Right ventricle myocardium superior (tissue), 1 donor: ENCODE data around the gene JRKL. TPM values are rescaled to one million over a fixed set of nuclear protein-coding genes. Genes with fewer than 3 reads are reported as not detected.

Source experiments
- ATAC-seq: fragments of 200-7000 bp; cut with Tn5 transposase; one replicate; pipeline ENCODE4 v1.9.1; 2020; ENCODE audit warnings: mild to moderate bottlenecking; ENCODE audit not compliant: poor library complexity
- DNase-seq: peaks from one replicate; pipeline ENCODE4 v3.0.0-alpha.2; 2020
- intact Hi-C: fragments of 100-400 bp; cut with DNase I; formaldehyde crosslinking; loops from one replicate; pipeline ENCODE4 v1.11.2; 2022
- long read RNA-seq: library from polyadenylated mRNA; unstranded; transcript quantifications from one replicate; pipeline ENCODE4 v2.0.0, GENCODE V29; 2021
- total RNA-seq: library from RNA; stranded (reverse); fragmentation: NEBNext Ultra II Directional; extraction: Animal tissue kit (Norgen Biotek cat#: 25700); gene quantifications from one replicate; pipeline ENCODE4 v1.2.1, GENCODE V29; 2021
- donor health status: DM: no; HTN: yes; CAD: no; lungs with severe emphysema.

Gene JRKL
- 6.5 TPM for total RNA-seq
- long read RNA-seq, partial matches to known transcripts: 0 of 14 reads
- long read RNA-seq, other reads (novel, unspliced or antisense): 12 of 14 reads

DNA sequence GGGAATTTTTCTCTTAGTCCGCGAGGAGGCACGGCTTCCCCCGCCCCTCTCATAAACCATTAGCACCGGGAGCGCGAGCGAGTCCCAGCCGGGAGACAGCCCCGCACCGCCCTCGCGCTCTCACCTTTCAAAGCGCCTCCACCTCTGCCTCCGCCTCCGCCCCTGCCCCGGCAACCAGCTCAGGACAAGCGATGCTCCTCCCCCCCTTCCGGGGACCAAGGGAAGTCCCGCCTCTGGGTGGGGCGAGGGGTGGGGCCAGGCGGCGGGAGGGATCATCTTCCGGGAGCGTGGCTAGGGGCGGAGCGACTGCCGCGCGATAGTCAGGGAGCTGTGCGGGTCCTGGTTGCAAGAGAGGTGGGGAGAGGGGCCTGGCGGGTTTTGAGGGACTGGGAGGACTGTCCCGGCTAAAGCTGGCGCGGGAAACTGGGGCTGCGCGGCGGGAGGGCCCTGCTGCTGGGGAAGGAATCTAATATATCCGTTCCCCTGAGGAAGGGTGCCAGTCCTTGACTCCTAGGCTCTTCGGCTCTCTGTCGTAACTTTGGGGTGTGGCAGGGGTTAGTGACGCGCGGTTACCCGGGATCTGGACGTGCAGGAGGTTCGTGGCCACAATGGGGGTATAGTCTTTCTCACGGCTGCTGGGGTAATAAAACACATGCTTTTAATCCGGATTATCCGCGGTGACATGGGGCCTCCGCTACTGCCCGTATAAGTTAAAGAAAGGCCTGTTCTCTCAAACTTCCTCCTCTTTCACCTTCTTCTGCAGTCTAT is at the start of gene JRKL, which contains the start of gene CCDC82:
Gene JRKL (plus strand): TSS at position 294 of the 768 bp plus-strand sequence. CDS start 637 bp downstream, outside the sequence.
Gene CCDC82 (minus strand): TSS at position 193 of the 768 bp plus-strand sequence. CDS start 5,165 bp downstream, outside the sequence.
- DNase-seq (peak; percentile 97), ATAC-seq (peak; percentile 100)
- intact Hi-C loops: loop anchor here (5.0 kb wide), 1 partner anchor 553 kb away; no protein-coding TSS in a partner anchor

DNA sequence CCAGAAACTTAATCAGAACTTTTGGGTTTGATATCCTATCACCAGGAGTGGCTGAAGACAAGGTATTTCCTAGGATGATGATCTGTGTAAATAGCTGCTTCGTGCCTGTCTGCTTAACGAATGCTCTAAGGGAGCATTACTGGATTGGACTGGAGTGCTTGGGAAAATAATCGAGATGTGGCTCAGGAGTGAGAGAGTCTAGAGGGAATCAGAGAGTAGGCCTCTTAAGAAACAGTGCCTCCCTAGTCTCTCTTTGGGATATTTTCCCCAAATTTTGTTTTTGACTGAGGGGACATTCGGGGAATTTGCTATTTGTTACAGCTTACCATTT is 49.3 kb upstream of the JRKL start:
- no peak for ATAC-seq
- intact Hi-C loops: loop anchor here (5.0 kb wide), 1 partner anchor 498 kb away; no protein-coding TSS in a partner anchor
- DNase-seq: no peak

DNA sequence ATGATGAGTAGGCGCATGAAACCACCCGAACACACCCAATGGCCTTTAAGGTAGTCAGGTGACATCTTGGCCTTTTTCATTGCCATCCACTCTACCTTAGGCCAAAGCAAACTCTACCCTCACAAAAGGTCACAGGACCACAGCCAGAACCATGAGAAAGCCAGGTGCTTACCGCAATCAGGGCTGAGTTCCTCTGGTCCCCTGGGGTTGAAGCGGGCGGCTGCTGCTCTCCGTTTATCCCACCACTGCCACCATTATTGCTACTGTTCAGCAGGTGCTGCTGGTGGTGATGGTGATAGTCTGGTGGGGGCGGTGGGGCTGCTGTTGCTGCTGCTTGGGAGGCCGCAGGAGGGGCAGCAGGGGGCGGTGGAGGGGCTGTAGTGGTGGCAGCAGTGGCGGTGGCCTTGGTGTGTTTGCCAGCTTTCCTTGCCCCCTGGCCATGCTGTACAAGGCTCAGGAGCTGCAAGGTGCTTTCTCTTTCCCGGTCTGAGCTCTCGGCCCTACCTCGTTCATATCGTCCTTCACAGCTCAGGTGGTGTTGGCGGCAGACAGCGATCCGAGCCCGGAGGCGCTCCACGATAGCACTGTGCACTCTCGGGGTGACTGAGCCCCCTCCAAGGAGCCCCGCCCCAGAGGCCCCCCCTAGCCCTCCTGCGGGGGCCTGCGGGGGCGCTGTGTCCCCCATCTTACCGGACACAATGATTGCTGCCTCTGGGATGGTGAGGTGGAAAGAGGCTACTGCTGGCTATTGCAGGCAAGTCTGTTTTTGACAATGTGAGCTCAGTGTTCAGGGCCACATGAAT is 48.4 kb upstream of the JRKL start:
- intact Hi-C loops: loop anchor here (2.0 to 5.0 kb wide), 2 partner anchors 287 to 499 kb away; no protein-coding TSS in a partner anchor
- ATAC-seq: peak; percentile 23
- DNase-seq: peak; percentile 54

DNA sequence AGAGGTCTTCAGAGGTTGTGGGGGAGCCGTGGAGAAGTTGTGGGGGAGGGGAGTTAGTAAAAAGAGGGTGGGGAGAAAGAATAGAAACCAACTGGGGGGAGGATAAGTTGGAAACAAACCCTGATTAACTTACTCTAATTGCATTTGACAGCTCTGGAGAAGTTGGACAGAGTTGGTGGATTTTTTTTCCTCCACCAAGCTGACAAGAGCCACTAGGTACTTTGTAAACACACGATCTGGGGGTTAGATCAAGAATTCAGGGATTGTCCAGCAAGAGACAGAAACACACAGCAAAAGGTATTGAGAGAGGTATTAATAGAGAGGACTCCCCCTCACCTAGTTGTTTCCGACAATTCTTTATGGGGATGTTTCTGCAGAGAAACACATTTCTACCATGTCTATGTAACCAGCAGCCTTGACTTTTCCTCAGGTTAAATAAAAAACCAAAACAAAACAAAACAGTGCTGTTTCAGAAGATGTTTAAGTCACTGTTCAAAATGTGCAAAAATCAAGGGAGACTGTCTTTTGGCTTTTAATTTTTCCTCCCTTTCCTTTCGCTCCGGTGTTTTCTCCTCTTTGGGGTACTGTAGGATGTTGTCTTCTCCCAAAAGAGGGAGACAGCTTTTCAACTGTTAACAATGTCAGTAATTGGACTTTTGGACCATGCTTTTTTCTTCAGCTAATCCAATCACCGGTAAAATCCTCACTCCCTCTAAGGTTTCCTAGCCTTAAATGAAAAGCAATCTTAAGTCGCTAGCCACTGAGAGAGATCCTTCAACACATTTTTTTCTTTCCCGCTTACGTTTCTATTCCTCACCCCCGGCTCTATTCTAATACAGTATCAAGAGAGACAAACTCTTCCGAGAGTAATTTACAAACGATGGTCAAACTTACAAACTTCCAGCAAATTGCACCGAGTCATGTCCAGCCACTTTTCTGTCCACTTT is 47.5 kb upstream of the JRKL start:
- ATAC-seq (peak; percentile 2), DNase-seq (no peak)
- intact Hi-C loops: loop anchor here (2.0 to 5.0 kb wide), 2 partner anchors 287 to 500 kb away; no protein-coding TSS in a partner anchor

DNA sequence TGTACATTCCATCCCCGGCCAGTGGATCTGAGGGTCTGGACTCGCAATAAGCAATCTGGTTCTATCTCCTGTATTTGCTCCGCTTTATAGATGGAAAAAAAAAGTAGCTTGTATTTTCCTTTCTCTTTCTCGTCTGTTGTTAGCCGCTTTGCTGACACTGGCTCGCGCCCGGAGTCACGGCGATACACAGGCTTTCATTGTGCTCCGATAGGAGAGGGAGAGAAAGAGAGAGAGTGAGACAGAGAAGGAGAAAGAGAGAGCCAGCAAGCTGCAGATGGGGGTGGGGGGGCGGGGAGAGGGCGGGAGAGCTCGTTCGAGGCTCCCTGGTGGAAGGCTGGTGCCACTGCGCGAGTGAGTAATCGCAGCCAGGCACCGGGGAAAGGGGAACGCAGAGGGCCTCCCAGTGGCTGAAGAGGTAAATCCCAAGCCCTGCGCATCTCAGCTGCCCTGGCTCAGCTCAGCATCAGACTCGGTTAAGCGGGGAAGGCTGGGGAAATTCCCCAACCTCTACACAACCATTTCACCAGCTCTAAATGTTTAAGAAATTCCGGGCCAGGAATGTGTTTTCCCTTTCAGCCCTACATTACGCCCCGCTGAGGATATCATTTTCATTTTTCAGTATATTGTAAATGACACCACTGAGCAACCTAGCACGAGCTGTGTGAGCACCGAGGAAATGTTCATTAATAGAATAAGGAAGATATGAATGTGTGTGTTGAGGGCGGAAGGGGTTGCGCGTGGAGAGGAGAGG is 46.7 kb upstream of the JRKL start, which contains the start of gene MAML2:
Gene MAML2 (minus strand): TSS at position 235 of the 751 bp plus-strand sequence. CDS start 1,300 bp downstream, outside the sequence.
- peak; percentile 95 for DNase-seq
- intact Hi-C loops: loop anchor here (2.0 to 5.0 kb wide), 2 partner anchors 288 to 501 kb away; no protein-coding TSS in a partner anchor
- peak; percentile 95 for ATAC-seq

DNA sequence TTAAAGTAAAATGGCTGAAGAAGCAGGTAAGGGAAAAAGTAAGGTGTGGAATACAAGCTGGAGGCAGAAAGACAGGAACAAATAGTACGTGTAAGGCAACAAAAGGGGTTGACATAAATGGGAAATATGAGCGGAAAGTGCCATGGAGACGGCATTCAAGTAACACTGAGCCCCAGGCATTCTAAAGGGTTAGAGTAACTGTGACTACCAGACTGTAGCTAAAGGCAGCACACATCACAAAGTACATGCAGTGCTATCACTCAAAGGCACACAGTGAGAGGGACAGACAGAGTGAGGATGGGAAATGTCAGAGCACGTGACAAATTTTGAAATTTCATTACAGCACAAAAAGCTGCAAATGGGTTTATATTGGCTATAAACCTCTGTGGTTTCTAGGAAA is 33.0 kb upstream of the JRKL start:
- no peak for ATAC-seq
- intact Hi-C loops: no loop called here

DNA sequence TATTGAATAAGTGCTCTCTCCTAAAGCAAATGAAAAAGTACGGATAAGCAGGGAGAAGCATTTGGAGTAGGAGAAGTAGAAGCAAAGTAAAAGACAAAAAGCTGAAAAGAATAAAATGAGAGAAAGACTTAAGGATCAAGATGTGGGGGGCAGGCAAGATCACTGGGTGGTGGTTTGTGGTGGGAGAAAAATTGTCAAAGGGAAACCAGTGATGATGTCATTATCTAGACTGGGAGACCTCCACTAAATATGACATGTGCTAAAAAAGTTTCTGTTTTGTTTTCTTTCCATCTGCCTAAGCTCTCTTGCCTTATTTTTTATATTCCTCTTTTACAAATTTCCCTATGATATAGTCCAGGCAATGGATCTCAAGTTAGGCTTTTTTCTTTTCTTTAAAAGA is 32.0 kb upstream of the JRKL start:
- DNase-seq (no peak), ATAC-seq (no peak)
- intact Hi-C loops: no loop called here

More for the DNA sequence above, 33.0 kb upstream of the JRKL start:
- DNase-seq: no peak

DNA sequence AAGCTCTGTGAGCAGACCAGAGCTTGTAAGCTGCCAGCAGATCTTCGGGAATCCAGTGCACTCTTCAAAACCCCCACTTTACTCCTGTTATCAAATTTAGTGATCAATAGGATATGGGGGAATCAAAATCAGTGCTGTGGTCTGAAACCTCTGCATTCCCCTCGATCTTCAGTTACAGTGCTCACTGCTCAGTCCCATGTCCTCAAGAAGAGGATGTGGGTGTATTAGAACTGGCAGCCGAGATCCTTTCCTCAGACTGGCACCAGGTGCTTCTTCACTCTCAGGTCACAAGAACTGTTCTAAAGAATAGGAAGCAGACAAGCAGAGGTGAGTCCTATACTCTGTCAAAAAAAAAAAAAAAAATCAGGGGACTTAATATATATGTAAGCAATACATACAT is 31.5 kb upstream of the JRKL start:
- intact Hi-C loops: no loop called here
- ATAC-seq (no peak), DNase-seq (no peak)

DNA sequence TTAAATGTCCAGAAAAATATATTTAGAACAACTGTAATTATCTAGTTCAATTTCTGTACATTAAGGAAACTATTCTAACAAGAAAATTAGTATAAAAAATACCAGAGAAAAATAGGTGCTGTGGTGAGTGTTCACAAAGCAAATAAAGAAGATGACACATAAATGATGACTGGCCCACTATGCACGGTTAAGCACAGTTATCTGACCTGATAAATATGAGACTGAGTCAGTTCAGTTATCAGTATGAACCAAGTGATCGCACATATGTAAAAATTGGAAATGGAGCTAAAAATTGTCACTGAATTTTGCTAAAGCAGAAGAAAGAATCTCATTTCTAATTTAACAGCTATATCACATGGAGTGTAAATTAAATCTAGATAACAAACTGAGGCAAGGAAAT is 28.0 kb upstream of the JRKL start:
- ATAC-seq (no peak), DNase-seq (no peak)
- intact Hi-C loops: no loop called here

DNA sequence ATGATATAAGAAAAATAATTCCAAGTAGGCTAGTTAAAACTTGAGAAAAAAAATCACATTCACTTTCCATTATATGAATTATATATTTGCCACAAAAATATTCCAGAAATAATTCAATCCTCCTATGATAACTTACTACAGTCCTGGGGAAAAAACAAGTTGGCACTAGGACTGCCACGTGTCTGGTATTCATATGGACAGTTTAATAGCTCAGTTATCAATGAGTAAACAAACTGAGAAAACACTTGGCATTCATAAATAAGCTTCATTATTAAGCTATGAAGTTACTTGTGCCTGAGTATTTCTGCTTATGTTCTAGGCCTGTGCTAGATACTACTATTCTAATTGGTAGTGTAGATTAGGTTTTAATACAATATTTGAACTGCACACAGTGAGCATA is 24.3 kb upstream of the JRKL start:
- intact Hi-C loops: no loop called here
- ATAC-seq: no peak
- DNase-seq: no peak

DNA sequence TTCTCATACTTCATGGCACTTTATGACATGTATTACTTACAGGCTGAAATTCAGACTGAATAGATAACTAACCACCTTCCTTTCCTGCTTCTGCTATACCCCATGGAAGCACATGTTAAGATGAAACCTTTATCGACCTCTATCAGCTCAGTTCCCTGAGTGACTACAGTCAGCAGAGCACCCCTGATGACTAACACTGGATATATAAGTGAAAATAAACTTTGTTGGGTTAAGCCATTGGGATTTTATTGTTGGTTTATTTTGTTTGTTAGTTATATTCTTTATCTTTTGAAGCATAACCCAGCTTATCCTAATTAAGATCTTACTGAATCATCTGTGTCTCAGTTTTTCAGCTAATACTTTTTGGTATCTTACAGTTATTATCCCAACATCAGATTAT is 23.8 kb upstream of the JRKL start:
- intact Hi-C loops: no loop called here
- no peak for DNase-seq
- ATAC-seq: no peak

DNA sequence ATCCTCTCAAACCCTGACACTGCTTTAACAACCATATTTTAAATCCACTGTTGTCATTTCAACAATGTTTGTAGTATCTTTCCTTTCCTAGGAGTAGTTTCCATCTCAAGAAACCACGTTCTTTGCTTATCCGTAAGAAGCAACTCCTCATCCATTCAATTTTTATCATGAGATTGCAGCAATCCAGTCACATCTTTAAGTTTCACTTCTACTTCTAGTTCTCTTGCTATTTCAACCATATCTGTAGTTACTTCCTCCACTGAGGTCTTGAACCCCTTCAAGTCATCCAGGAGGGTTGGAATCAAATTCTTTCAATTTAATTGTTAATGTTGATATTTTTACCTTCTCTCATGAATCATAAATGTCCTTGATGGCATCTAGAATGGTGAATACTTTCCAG is 22.5 kb upstream of the JRKL start:
- DNase-seq: no peak

DNA sequence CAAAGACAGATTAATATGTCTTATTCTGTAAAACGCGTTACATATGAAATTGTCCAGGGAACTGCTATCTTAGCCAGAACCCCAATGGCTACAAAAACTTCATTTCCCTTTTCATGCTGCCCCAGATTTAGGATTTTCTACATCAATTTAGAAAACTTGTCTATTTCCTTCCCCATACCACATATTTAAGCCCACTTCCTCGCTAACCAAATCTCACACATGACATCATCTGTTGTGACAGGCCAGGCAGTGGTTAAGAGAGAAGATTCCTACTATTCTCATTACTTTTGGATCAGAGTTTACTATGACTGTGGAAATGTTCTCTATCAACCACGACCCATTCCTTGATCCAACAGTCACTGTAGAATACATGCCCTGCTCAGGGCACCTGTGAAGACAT is 16.0 kb upstream of the JRKL start:
- ATAC-seq (no peak), DNase-seq (no peak)
- intact Hi-C loops: no loop called here

More for the DNA sequence above, 22.5 kb upstream of the JRKL start:
- ATAC-seq: no peak
- intact Hi-C loops: no loop called here

DNA sequence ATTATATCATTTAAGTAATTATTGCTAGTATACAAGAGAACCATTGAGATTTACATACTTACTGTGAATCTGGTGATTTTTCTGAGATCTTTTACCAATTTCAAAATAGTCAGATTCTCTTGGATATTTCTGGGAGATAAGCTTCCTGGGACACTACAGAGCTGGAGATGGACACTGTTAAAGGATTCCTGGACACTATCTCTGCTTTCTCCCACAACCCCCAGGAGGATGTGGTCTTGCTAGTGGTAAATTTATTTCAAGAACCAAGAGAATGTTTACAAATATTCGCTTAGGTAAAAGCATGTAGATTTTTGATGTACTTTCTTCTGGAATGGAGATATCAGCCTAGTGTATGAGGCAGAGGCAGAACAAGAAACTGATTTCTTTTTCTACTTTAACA is 13.0 kb upstream of the JRKL start:
- intact Hi-C loops: no loop called here
- DNase-seq: no peak
- no peak for ATAC-seq

DNA sequence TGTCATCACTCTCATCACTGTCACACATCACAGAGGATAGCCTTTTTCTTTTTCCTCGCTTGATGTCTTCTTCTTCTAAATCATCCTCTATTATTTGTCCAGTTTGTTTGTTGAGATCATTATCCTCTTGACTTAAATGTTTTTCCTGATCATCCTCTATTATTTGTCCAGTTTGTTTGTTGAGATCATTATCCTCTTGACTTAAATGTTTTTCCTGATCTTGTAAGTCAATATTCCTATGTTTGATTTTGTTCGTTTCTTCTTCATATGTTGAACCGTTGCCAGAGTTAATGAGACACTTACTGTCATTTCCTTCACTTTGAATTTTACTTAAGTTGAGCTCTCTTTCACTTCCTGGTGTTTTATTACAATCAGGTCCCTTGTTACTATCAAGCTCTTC is 5.7 kb upstream of the JRKL start:
- DNase-seq (no peak), ATAC-seq (no peak)
- intact Hi-C loops: no loop called here

DNA sequence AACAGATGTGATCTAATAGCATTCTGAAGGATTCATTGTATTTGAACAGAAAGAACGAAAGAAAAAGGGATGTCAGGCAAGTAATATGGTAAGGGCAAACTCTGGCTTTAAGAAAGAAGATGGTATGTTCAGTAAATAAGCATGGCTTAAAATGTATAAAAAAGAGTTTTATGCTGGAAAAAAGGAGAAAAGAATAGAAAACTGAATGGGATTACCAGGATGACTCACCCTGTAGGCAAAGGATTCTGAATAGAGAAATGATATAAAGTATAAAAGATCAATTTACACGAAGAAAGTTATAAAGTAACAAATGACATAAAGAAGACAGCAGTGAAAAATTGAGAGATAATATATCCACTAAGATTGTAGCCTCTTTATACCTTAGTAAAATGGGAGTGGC is 4.6 kb upstream of the JRKL start:
- intact Hi-C loops: no loop called here
- no peak for DNase-seq
- ATAC-seq: no peak

DNA sequence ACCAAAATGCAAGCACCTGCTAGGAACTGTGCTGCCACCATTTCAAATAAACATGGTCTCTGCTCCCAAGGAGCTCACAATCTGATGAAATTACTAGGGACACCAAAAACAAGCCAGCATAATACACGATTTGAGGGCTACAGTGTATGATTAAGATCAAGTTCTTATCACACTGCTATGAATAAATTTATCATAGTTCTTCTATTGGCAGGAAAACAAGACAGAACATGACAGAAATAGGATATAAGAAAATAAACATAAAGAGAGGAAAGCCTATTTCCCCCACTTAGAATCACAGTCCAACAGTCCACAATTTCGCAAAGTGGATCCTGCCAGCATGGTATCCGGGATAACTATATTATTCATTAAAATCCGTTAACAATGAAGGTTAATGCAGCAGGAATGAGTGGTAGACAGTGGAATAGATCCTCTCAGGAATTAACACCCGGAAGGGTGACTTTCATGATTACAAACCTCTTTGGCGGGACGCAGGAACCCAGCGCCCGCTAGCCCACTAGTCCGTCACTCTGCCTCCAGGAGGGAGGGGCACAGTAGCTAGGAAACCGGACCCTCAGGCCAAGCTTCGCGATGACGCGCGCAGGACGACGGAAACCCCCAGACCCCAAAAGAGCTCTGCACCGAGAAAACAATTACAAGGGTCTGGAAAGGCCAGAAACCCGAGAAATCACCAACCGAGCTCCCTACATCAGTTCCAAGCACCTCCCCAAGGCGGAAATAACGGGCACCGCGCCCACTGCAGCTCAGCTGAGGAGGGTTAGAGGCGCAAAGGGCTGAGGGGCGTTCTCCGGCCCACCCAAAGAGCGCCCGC is 708 bp upstream of the JRKL start:
- ATAC-seq (peak; percentile 52), DNase-seq (no peak)
- intact Hi-C loops: no loop called here
